NCI-H1930 (cell line): ENCODE results near the gene C14orf93.
"Not testable (repeated sequence)": the region's sequence is repeated elsewhere in the genome, so short reads cannot be mapped to it uniquely, and the experiment has no call there.

ENCODE experiments used
- DNase-seq, 2 experiments: peaks; one replicate each; lab custom pipeline; 2025; lab: John Stamatoyannopoulos, UW

The C14orf93 gene

GRCh38 chr14:23021434-23021833, 11.5 kb upstream of the C14orf93 start:
- no peak for DNase-seq

GRCh38 chr14:23020143-23021128, 10.5 kb upstream of the C14orf93 start:
- no peak for DNase-seq

DNA sequence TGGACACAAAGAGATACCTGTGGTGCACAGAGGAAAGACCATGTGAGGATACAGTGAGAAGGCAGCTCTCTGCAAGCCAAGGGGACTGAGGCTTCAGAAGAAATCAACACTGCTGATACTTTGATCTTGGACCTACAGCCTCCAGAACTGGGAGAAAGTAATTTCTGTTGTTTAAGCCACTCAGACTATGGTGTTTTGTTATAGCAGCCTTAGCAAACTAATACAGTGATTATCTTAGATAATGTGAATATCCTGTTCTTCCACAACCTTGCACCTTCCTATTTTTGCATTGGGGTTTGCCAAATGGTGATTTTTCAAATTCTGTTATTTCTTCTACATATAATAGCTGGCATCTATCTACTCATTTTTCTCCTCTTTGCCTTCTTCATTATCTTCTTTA, 8.2 kb upstream of the C14orf93 start:
- no peak for DNase-seq

DNA sequence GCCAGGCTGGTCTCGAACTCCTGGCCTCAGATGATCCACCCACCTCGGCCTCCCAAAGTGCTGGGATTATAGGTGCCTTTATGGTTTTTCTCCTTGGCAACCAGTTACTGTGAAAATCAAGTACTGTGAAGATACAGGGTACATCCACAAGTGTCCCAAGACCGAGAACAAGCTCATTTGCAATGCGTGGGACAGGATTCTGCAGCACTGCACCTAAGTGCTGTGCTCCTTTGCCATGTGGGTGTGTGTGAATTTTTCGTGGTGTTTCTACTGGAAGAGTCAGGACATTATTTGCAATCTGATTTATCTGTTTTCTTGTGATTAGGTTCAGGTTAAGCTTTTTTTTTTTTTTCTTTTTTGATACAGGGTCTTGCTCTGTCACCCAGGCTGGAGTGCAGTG, 7.1 kb upstream of the C14orf93 start:
- DNase-seq = no peak

DNA sequence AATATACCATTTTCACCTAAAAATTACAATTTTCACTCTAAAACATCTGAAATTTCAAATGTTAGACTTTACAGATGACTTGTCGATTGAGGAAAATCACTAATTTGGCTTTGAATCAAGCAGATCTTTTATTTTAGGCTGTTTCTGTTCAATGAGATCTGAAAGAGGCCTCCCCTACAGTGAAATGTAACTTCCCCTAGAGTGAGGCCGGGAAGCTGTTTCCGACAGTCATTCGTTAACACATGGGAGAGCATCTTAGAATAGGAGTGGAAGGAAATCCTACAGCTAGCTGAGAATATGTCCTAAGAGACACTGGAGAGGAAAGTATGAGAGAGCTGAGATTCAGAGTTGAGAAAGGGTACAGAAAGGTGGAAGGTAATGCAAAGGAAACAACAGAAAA, 5.7 kb upstream of the C14orf93 start:
- DNase-seq = no peak

DNA sequence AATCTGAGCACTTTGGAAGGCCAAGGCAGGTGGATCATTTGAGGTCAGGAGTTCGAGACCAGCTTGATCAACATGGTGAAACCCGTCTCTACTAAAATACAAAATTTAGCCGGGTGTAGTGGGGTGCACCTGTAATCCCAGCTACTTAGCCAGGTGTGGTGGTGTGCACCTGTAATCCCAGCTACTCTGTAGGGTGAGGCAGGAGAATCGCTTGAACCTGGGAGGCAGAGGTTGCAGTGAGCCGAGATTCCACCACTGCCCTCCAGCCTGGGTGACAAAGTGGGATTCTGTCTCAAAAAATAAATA, 3.8 kb upstream of the C14orf93 start:
- DNase-seq = not testable (repeated sequence)

DNA sequence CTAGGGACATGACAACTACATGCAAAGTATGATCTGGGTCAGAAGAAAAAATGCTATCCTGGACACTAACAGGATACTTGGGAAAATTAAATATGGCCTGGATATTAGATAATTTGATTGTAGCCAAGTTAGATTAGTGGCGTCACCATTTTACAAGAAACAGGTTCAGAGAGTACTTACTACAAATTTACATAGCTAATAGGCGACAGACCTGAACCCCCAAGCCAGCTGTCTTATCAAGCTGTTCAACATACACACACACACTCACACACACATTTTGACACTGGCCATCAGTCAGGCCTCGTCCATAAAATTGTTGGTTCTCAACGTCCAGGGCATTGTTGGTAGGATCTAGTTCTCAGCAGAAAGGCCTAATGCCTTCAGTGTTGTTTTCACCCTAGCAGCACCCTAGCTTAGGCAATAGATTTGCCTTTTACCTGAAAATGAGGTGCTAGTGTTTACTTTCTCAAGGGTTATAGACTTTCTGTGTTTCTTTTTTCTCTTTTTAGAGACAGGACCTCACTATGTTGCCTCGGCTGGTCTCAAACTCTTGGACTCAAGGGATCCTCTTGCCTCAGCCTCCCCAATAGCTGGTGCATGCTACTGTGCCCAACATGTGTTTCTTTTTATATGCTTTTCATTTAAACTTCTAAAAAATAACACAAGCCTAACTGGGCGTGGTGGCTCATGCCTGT, 3.3 kb upstream of the C14orf93 start:
- no peak for DNase-seq

DNA sequence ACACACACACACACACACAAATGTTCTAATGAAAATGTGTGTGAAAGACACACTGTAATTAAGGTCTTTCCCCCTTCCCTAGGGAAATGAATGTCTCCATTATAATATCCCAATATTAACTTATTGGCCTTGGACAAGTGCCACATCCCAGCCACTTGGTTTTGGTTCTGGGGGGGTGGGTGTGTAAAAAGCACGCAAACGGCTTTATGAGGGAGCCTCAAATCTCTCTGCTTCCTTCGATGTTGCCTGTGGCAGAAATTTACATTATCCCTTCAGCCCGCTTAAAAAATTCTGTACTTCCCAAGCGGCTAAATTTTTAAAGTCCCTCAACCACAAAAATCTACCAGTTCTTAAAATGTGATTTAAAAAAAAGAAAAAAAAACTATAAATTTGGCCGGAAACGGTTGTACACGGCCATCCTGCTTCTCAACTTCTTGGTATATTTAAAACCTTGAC, 432 bp downstream of the C14orf93 start:
- DNase-seq = peak in 1 of 2 experiments; percentile 18

DNA sequence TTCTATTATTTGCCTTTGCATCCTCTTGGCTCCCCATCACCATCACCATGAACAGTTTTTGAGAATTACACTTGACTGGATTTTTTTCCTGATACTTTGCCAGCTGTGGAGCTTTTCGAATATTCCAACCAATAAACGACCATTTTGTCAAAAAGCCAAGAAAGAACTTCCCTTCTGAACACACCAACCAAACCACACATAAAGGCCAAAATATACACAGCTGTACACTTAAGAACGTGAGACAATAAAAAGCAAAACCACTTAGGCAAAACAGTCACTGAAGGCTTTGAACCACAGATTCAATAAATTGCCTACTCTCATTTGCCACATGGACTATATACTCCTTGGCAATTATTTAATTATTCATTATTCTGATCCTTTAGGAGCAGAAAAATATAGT, 1.1 kb downstream of the C14orf93 start:
- DNase-seq = peak in 1 of 2 experiments; percentile 9

DNA sequence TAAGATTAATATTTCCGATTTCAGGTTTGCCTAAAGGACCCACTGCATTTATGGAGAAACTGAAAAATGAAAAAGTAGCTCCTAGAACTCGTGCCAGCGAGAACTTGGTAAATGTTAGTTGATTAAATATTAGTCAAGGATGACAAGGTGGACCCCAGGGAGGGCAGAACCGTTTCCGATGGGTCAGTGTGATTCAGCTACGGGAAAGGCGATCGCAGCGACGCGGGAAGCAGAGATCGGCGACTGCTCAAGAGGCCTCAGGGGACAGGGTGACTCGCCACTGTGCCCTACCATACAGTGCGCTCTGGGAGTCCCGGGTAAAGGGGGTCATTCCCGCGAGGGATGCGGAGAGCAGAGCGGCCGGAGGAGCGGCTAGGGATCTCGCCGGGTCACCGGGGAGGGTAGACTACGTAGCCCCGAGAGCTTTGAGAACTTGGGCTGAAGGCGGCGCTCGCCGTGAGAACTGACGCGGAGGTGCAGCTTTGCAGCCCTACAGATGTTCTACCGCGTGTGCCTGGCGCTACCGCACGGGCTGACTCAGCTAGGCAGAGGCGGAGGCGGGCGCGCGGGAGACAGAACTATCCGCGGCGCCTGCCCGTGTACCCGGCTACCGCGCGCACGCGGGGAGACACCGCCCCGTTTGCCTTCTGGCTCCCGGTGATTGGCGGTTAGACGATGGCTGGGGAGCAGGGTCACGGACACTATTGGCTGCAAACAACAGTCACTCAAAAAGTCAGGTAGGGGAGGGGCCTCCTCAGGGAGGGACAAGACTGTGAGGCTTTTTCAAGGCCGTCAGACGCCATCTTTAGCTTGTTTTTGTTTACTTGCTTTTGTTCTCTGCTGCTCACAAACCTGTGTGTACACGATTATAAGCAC, 3.2 kb downstream of the C14orf93 start:
- peak; percentile 96 for DNase-seq

DNA sequence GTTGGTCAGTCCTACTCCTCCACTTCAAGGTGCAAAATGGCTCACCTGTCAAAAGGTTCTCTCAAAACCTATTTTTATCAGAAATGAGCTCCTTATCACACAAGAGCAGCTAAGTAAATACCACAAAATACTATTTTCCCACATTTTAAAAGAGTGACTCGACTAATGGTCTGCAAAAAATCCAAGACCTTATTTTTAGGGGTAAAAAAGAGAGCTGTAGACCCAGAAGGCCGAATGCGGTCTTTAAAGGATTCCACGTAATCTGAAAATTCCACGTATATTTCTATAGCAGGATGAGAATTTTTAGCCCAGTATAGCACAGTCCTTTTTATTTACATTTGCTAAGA, 3.8 kb downstream of the C14orf93 start:
- no peak for DNase-seq

DNA sequence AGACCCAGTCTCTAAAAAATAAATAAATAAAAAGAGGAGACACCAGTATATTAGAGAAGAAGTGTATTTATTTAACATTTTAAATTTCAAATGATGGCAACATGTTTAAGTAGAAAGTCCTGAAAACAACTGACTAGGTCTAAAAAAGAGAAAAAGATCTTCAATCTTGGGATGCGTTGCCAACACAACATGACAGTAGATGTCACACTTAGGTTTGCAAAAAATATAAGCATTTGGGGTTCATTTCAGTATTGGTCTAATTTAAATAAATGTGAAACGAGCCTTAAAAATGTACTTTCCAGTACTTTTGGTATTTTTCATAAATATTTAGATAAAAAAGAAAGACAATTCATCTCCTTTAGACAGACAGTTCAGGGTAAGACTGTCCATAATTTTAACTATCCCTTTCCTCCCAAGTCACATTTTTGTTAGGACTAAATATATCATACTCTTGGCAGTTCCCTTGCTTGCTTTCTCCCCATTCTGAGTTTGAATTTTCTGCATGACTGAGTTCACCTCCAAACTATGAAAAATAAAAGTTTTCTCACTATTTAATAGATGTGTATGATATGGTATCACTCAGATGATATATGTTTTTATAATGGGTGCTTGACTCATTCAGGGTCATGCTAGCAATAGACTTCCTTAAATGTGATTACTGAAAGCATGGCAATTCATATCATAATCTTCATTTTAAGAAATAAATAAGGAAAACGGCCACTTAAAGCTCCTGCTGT, 4.3 kb downstream of the C14orf93 start:
- no peak for DNase-seq

- DNase-seq = not testable (repeated sequence)
Observed at GRCh38 chr14:23004274-23004673, 5.7 kb downstream of the C14orf93 start.

GRCh38 chr14:23002592-23002991, 7.4 kb downstream of the C14orf93 start:
- DNase-seq = no peak

DNA sequence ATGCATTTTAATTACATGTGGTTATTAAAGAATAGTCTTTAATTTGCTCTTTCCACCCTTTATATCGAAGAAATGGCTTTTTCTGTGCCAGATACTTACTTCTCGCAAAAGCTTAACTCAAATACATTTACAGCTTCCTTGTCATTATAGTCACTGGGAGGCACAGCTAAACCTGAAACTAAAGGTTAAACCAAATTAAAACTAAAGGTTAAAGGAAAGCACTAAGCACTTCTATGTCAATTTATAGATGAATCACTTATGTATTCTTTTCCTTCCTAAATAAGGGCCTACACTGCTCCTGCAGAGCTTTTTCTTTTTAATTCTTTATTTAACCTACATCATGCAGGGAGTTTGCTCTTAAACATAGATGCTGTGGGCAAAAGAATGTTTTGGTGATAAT, 9.1 kb downstream of the C14orf93 start:
- DNase-seq = no peak

GRCh38 chr14:22998329-22999012, 11.5 kb downstream of the C14orf93 start:
- no peak for DNase-seq

- no peak for DNase-seq
Observed at GRCh38 chr14:22997676-22998323, 12.1 kb downstream of the C14orf93 start.

DNA sequence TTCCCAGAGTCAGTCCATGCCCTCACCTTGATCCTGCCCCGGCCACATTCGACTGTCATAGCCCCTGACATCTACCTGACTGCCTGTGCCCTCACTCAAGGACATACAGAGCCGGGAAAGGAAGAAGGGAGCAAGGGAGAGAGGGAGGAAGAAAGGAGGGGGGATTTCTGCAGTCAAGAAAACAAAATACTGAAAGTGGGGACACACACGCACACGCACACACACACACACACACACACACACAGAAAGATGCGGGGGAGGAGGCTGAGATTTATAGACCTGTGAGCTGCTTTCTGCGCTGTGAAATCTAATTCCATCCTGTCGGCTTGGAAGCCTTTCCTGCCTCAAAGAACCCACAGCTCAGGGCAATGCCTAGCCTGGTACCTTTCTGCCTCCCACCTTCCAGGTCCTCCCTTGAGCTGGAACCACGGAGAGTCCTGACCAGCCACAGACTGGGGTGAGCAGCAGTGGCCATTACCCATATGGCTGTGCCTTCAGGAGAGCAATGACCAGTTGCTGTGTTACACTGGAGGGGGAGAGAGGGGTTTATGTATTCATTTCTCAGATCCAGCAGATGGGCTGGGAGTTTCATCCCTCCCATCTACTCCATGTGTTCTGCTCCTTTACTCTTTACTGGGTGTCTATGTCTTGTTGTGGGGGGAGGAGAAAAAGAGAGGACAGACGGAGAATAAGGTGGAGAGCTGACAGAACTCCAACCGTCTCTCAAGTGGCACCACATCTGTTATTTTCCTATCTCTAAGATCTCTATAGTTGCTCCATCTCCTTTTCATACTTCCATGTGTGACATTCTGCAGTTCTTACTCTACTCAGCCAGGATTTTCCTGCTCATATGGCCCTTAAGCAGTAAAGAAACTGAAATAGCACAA, 12.9 kb downstream of the C14orf93 start:
- no peak for DNase-seq

- no peak for DNase-seq
Observed at GRCh38 chr14:22995889-22996625, 13.9 kb downstream of the C14orf93 start.
